ENCODE results near the gene TXNDC12. TPM values are rescaled to one million over a fixed set of nuclear protein-coding genes. Genes with fewer than 3 reads are reported as not detected.

Gene TXNDC12
- total RNA-seq, 1 donor from 2014 or later: 24.6 TPM

DNA sequence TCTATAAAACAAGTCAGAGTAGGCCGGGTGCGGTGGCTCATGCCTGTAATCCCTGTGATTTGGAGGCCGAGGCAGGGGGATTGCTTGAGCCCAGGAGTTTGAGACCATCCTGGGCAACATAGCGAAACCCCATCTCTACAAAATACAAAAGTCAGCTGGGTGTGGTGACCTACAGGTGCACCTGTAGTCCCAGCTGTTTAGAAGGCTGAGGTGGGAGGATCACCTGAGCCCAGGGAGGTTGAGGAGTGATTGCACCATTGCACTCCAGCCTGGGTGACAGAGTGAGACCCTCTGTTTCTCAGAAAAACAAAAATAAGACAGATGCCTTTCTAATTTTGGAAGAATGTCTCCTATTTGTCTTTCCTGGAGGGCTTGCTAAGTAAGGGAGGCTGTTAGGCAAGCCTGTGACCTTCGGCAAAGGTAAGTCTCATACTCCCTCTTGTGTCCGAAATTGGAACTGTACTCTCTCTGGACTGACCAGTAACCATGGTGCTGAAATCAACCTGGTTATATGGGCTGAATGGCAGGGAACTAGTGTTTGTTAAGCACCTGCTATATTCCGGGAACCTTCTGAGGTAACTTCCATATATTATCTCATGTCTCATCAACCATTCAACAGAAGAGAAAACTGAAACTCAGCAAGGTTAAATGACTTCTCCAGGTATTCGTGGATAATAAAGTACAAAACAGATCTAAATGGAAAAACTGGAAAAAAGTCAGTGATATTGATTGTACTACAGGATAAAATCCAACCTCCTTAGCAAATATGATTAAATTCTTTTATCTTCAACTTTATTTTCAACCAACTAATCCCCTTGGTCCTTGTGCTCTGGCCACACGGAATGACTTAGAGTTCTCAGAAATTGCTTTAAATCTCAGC, 52.7 kb downstream of the TXNDC12 start:
- DNase-seq (ENCODE audit: low read depth in 2 of 2): peak; percentile 92 to 93

DNA sequence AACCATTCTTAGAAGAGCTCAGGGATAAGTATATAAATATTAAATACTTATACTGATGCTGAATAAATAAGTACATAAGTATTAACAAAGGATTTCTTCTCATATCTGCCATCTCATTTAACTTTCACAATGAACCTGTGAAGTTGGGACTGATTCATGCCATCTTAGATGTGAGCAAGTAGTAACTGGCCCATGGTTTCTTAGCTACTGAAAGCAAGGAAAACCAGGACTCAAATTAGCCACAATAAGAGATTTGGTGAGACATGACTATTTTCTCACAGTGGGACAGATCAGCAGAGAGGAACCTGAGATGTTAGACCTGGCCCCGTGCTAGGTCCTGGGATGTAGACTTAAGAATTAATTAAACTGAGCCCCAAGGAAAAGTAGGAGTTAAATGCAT, 56.3 kb downstream of the TXNDC12 start:
- no peak for DNase-seq (ENCODE audit: low read depth in 2 of 2)

- no peak for DNase-seq (ENCODE audit: low read depth in 2 of 2)
Observed at GRCh38 chr1:51997974-51998382, 57.0 kb downstream of the TXNDC12 start.

- peak; percentile 59 to 74 for DNase-seq (ENCODE audit: low read depth in 2 of 2)
Observed at GRCh38 chr1:51990478-51990965, 64.5 kb downstream of the TXNDC12 start, which contains the start of gene RAB3B. RAB3B (minus strand) TSS chr1:51990700; CDS start chr1:51977117, 13,583 bp downstream.

DNA sequence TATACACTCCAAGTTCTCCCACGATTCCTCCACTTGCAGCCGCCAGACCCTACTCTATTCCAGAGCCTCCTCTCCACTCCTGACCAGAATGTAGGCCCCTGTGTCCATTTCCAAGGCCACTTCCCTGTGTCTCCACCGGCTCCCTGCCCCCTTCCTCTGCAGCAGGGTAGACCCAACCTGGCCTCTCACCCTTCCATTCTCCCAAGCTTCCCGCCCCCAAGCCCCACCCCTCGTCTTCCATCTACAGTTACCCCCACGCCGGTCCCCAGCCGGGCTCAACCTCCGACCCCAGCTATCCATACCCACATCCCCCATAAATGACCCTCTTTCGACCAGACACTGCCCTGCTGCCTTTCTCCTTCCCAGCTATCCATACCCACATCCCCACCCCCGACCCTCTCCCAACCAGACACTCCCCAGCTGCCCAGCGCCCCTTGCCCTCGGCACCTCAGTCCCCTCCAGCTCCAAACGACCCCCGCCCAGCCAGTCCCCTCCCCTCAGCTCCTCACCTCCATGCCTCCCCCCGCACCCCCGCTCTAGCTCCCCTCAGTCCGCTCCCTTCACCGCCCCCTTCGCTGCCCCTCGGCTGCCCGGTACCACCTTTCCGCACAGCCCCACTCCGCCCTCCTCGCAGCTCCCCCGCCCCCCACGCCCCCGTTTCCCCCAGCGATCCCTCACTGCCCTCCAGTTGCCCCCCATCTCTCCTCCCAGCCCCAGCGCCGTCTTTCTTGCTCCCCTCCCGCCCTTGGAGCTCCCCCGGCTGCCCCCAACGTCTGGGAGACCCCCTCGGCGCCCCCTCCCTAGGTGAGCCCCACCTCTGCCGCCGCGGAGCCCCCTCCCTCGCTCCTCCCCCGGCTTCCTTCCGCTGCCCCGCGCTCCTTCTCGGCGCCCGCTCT, 65.2 kb downstream of the TXNDC12 start:
- no peak for DNase-seq (ENCODE audit: low read depth in 2 of 2)

GRCh38 chr1:51988254-51988653, 66.7 kb downstream of the TXNDC12 start:
- DNase-seq (ENCODE audit: low read depth in 2 of 2): no peak

- no peak for DNase-seq (ENCODE audit: low read depth in 2 of 2)
Observed at GRCh38 chr1:51986718-51987117, 68.3 kb downstream of the TXNDC12 start.

DNA sequence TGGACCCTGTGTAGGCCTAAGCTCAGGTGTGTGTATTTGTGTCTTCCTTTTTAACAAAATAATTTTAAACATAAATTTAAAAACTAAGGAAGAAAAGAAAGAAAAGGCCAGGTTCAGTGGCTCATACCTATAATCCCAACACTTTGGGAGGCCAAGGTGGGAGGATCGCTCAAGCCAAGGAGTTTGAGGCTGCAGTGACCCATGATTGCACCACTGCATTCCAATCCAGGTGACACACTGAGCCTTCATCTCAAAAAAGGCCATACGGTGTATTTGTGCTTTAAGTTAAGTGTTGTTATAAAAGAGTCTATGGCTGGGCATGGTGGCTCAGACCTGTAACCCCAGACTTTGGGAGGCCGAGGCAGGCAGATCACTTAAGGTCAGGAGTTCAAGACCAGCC, 72.8 kb downstream of the TXNDC12 start:
- DNase-seq (ENCODE audit: low read depth in 2 of 2): no peak

GRCh38 chr1:51981555-51981954, 73.4 kb downstream of the TXNDC12 start:
- DNase-seq (ENCODE audit: low read depth in 2 of 2): no peak

DNA sequence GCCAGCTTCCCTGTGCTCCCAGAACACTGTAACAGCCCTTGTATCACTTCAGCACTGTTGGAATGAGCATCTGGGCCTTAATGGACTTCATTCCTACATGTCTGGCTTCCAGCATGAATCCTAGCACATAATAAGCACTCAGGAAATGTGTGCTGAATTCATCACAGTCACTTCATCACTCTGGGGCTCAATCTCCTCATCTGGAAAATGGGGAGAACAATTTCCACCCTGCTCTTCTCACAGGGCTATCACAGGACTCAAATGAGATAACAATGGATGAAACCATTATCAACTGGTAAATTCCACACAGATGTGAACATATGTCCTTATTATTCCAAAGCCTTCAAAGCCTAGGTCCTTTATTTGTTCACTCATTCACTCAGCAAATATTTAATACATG, 76.9 kb downstream of the TXNDC12 start:
- no peak for DNase-seq (ENCODE audit: low read depth in 2 of 2)

DNA sequence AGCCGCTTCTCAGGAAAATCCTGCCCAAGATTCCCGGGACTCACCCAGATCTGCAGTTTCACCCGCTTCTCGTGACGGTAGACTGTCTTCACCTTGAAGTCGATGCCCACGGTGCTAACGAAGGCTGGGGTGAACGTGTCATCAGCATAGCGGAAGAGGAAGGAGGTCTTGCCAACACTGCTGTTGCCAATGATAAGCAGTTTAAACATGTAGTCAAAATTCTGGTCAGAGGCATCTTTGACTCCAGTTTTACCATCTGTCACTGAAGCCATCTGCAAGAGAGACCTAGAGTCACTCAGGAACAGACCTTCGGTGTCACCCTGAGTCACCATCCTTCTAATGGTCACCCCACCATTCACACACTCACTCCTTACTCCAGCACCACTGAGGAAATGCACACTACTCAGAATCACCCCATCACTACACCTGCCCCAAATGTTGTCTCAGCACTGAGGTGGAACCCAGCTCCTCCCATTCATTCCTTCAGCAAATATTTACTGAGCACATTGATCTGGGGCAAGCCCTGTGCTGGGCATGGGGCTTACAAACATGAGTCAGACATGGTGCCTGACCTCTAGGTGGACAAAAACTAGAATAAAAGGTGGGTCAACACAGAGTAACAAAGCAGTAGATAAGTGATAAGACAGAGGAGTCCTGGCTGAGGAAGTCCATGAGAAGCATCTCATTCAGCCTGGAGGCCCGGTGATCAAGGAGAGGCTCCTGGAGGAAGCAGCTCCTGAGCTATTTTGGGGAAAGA, 78.0 kb downstream of the TXNDC12 start:
- no peak for DNase-seq (ENCODE audit: low read depth in 2 of 2)

DNA sequence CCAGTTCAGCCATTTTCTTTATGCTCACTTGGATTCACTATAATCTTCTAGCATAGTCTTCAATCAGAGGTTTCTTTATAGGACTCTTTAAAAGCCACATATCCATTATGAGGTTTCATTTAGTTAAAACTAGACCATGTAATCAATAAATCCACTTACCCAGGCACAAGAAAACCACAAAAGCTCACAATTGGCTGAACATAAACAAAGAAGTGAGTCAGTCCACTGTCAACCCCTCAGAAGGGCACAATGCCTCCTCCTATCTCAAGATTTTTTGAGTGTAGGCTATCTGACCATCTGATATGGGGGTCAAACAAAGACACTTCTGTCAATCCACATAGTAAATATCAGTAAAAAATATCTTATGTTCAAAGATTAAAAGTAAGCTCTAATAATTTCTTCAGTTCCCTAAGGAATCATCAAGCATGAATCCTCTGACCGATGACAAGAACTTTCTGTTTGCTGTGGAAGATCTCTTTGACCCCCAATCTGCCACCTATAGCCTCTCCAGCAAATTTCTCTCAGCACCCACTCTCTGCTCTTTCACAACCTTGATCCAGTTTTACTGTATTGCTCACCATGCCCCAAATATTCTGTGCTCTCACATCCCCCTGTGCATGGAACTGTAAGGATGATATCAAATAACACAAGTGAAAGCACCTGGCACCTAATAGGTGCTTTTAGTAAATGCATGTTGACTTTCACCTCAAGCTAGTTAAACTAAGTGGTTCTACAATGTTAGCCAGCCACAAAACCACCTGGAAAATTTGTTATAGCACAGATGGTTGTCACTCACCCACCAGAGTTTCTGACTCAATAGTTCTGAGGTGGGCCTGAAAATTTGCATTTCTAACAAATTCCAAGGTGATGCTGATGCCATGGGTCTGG, 81.2 kb downstream of the TXNDC12 start:
- DNase-seq (ENCODE audit: low read depth in 2 of 2): peak in 1 of 2 donors; percentile 17

Other genes starting within 250 kb of the TXNDC12 start
- 37.9 and 39.2 TPM in 2 replicates for gene NRDC, start 176.5 kb downstream of the TXNDC12 start, total RNA-seq
- 1.2 and 6.8 TPM in 2 replicates for gene RAB3B, start 64.5 kb downstream of the TXNDC12 start, total RNA-seq
- gene KTI12, start 21.4 kb downstream of the TXNDC12 start, total RNA-seq: 6.3 and 9.7 TPM in 2 replicates
- gene BTF3L4, start 1.1 kb upstream of the TXNDC12 start, total RNA-seq: 22.0 and 28.1 TPM in 2 replicates
- gene ZFYVE9, start 86.9 kb upstream of the TXNDC12 start, total RNA-seq: 23.5 and 36.7 TPM in 2 replicates